H1 (cell line): ENCODE results near the gene SLC2A1. TPM values are rescaled to one million over a fixed set of nuclear protein-coding genes. Genes with fewer than 3 reads are reported as not detected.

Experiments used
- ASH2L ChIP-seq: fragments of 200-600, 300-600 bp; sonication (generic); IDR thresholded peaks from one replicate; pipeline ENCODE4 v1.7.1; 2017; ENCODE audit warnings: low read length
- EZH2 ChIP-seq: fragments of 200-600 bp; sonication (generic); IDR thresholded peaks from 2 replicates; pipeline ENCODE4 v1.7.1; 2012; ENCODE audit warnings: low read depth, mild to moderate bottlenecking, moderate library complexity, low read length, inconsistent platforms; ENCODE audit not compliant: severe bottlenecking
- GABPA ChIP-seq: IDR thresholded peaks from 2 replicates; pipeline ENCODE4 v1.6.1; 2011; ENCODE audit warnings: mild to moderate bottlenecking, low read length, moderate library complexity, borderline replicate concordance; ENCODE audit not compliant: insufficient read depth
- POLR2A ChIP-seq, 2 experiments: IDR thresholded peaks; 1 replicate in 1 of 2; 2 replicates in 1 of 2; pipeline ENCODE4 v1.6.1; 2011; ENCODE audit warnings: low read depth in 2 of 2, low read length in 2 of 2, mild to moderate bottlenecking in 2 of 2; ENCODE audit errors: control extremely low read depth in 1 of 2
- POU5F1 ChIP-seq: IDR thresholded peaks from 2 replicates; pipeline ENCODE4 v1.6.1; 2011; ENCODE audit warnings: low read depth, mild to moderate bottlenecking, low read length, moderate library complexity
- RXRA ChIP-seq: IDR thresholded peaks from 2 replicates; pipeline ENCODE4 v1.6.1; 2011; ENCODE audit warnings: low read depth, mild to moderate bottlenecking, low read length, moderate library complexity; ENCODE audit not compliant: insufficient read depth
- SAP30 ChIP-seq: fragments of 300-600 bp; sonication (generic); IDR thresholded peaks from 2 replicates; pipeline ENCODE4 v1.7.1; 2012; ENCODE audit warnings: low read length, moderate library complexity, mild to moderate bottlenecking, inconsistent platforms; ENCODE audit not compliant: insufficient read depth, insufficient replicate concordance
- SIN3A ChIP-seq, 2 experiments: IDR thresholded peaks in 1 of 2; conservative IDR thresholded peaks in 1 of 2; 2 replicates each; pipeline ENCODE4 v1.6.1; 2011 to 2012; ENCODE audit warnings: low read length in 2 of 2, improper control_type of control experiment in 1 of 2, low read depth in 1 of 2, mild to moderate bottlenecking in 1 of 2
- SP4 ChIP-seq: IDR thresholded peaks from 2 replicates; pipeline ENCODE4 v1.6.1; 2012; ENCODE audit warnings: low read length, inconsistent platforms
- SUZ12 ChIP-seq: fragments of 200-600 bp; sonication (generic); IDR thresholded peaks from 2 replicates; pipeline ENCODE4 v1.6.1; 2012; ENCODE audit warnings: mild to moderate bottlenecking, inconsistent platforms, low read length, moderate library complexity, mixed read lengths
- TEAD4 ChIP-seq: IDR thresholded peaks from 2 replicates; pipeline ENCODE4 v1.6.1; 2012; ENCODE audit warnings: low read depth, low read length, inconsistent platforms, mixed read lengths
- polyA plus RNA-seq, 7 experiments: library from polyadenylated mRNA; depleted of rRNA in 3 of 7; stranded (reverse) in 5 of 7; unstranded in 2 of 7; fragments of >200 nt in 5 of 7; fragments of 200-250 nt in 2 of 7; gene quantifications; 1 replicate in 5 of 7; 2 replicates in 1 of 7; 4 replicates in 1 of 7; pipeline versions ENCODE4 v1.2.1 to v1.2.3, GENCODE V29; 2011 to 2013; ENCODE audit warnings: missing spikeins in 2 of 7, mixed read lengths in 2 of 7
- total RNA-seq: library from RNA; stranded (reverse); fragmentation: NEBNext Ultra II Directional; extraction: Animal tissue kit (Norgen Biotek cat#: 25700); gene quantifications from 2 replicates; pipeline ENCODE4 v1.2.1, GENCODE V29; 2021

Gene SLC2A1
- total and polyA plus RNA-seq, 2 of the 8 experiments (the other 6 are each of a cell fraction or from before 2014, with no cell fraction given): 230 to 308 TPM

- TF ChIP-seq EZH2 (no peak), ASH2L (no peak), SAP30 (no peak), SP4 (no peak), GABPA (no peak), RXRA (no peak), POLR2A (IDR thresholded peaks at IDR 0.05; ENCODE audit: control extremely low read depth in 1 of 2, low read depth in 2 of 2, low read length in 2 of 2) (no peak), SIN3A (conservative IDR thresholded peaks at IDR 0.05 in 1 of 2, IDR thresholded peaks at IDR 0.05 in 1 of 2; ENCODE audit: low read depth in 1 of 2, low read length in 2 of 2) (no peak), SUZ12 (no peak), TEAD4 (no peak), POU5F1 (no peak)
These were observed 17.6 kb downstream of the SLC2A1 start (continued) for GRCh38 chr1:42940851-42941639.
